GM12873 (cell line): Measurements from ENCODE around the gene SLCO4A1.

Experiments used
- TF ChIP-seq, protein P1 (sequence below): IDR thresholded peaks from 2 replicates; pipeline ENCODE4 v1.5.1; 2012; ENCODE audit warnings: low read depth, mild to moderate bottlenecking, moderate library complexity, low read length, control low read depth; ENCODE audit not compliant: insufficient read depth; ENCODE audit errors: missing control alignments

The SLCO4A1 gene

DNA sequence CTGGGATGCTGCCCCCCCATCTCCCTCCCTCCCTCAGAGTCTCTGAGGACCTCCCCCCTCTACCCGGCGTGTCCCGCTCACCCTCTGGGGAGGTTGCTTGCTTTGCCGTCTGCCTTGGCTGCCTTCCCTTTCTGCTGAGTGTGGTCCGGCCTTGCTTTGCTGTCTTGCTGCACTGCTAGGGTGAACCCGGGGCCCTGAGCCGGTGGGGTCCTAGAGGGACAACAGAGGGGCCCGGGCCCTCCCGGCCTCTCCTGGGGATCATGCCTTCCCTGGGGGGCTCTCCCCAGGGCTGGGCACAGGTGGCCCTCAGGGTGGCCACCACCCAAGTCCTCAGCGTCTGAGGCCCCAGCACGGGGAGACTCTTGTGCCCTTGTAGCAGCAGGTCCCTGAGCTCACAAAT, 19.3 kb downstream of the SLCO4A1 start:
- TF ChIP-seq, protein P1, sequence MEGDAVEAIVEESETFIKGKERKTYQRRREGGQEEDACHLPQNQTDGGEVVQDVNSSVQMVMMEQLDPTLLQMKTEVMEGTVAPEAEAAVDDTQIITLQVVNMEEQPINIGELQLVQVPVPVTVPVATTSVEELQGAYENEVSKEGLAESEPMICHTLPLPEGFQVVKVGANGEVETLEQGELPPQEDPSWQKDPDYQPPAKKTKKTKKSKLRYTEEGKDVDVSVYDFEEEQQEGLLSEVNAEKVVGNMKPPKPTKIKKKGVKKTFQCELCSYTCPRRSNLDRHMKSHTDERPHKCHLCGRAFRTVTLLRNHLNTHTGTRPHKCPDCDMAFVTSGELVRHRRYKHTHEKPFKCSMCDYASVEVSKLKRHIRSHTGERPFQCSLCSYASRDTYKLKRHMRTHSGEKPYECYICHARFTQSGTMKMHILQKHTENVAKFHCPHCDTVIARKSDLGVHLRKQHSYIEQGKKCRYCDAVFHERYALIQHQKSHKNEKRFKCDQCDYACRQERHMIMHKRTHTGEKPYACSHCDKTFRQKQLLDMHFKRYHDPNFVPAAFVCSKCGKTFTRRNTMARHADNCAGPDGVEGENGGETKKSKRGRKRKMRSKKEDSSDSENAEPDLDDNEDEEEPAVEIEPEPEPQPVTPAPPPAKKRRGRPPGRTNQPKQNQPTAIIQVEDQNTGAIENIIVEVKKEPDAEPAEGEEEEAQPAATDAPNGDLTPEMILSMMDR = no peak

DNA sequence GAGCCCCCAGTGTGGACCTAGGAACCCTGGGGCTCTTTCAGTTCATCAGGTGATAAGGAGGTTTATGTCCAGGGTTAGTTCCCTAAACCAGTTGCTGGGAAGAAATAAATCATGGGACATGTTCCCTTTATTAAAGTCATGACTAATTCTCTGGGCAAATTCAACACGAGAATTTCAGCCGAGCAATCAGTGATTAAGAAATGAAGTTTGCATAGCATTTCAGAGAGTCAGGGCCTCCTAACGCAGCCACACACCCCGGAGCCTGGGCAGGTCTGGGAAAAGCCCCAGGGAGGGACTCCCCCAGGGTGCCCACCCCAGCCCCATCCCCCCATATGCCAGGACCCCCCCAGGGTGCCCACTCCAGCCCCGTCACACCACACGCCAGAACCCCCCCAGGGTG, 20.1 kb downstream of the SLCO4A1 start:
- TF ChIP-seq, protein P1 = no peak

DNA sequence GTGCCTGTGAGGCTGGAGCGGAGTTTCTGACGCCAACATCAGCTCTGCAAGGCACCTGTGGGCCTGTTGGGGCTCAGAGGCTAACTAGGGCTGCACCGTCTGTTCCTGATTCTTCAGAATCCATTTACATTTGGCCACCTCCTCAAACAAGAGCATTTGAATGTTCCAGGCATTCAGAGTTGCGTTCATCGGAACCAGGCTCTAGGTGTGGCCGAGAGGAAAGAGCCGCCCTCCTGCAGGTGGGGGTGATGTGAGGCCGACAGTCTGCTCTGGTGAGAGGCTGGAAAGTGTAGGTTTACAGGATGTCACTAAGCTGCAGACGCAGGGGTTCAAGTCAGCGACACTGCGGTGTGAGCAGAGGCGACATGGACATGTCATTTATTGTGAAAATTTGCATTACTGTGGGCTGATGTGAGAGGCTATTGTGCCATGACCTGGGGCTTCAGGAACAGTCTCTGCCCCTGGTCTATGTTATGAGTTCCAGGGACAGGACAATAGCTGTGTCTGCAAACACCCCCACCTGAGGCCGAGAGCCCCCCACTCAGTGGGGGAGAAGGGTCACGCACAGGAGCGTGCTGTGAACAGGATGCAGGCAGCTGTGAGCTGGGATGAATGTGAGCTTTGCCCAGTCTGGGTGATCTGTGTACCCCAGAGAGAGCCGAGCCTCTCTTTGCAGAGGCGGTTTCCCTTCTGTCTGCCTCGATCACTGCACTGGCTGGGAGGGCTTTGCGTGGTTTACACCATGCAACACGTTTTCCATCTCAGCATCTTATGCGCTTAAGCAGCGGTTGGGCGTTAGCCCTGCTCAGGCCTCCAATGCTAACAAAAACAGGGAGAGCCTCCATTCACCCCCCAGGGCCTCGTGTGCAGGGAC, 21.1 kb downstream of the SLCO4A1 start:
- TF ChIP-seq, protein P1 = no peak

DNA sequence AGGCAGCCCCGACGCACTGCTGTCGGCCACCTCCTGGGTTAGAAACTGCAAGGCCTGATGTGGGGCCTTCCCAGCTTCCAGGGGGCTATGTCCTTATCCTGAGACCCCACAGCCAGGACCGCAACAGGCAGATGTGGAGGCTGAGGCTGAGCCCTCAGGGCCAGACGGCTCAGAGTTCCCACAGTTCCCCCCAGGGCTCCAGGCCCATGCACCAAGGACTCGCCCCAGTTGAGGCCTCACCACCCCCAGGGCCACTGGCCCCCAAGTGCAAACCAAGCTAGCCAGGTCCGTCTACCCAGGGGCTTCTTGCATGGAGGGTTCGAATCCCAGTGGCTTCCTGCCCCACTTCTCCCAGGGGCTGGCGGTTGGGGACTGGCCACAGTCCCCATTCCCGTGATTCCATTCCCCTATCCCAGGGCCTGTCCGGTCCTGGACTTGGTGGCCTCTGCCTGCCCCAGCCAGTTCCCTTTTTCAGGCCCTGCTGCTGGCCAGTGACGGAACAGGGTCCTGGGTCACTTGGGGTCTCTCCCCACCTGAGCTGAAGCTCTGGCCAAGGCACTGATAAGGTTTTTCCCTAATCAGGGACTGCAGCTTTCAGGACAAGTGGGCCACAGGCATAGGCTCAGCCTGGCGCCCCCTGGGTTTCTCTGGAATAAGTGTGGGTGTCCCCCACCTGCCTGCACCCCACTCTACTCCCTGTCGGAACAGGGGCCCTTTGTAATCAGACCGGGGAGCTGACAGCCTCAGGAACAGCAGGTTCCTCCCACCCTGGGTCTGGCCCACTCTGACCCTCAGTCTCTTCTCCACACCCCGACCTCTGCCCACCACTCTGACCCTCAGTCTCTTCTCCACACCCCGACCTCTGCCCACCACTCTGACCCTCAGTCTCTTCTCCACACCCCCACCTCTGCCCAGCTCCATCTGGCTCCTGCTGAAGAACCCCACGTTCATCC, 22.0 kb downstream of the SLCO4A1 start:
- TF ChIP-seq, protein P1 = no peak

DNA sequence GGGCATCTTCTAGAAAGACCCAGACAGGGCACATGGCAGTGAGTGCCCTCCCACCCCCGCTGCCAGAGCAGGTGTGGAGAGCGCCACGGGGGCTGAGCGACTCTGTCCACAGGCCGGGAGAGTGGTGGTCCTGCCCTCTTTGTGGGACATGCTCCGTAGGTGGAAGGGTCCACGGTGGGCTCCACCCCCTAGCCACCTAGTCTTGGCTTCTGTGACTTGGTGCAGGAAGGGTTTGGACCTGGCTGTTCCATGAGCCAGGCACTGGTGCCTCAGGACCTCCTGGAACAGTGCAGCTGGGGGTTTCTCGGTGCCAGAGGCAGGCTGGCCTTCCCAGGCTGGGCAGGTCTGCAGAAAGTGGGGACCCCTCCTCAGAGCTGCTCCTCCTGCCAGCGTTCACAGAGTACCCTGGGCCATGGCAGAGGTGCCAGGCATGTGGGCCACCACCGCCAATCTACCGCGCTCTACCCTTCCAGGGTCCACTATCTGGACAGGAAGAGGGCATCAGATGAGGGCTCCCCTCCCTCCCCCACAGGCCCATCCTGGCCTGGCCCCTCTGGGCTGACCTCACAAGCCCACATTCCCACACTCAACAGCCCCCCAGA, 23.0 kb downstream of the SLCO4A1 start:
- TF ChIP-seq, protein P1 = no peak

DNA sequence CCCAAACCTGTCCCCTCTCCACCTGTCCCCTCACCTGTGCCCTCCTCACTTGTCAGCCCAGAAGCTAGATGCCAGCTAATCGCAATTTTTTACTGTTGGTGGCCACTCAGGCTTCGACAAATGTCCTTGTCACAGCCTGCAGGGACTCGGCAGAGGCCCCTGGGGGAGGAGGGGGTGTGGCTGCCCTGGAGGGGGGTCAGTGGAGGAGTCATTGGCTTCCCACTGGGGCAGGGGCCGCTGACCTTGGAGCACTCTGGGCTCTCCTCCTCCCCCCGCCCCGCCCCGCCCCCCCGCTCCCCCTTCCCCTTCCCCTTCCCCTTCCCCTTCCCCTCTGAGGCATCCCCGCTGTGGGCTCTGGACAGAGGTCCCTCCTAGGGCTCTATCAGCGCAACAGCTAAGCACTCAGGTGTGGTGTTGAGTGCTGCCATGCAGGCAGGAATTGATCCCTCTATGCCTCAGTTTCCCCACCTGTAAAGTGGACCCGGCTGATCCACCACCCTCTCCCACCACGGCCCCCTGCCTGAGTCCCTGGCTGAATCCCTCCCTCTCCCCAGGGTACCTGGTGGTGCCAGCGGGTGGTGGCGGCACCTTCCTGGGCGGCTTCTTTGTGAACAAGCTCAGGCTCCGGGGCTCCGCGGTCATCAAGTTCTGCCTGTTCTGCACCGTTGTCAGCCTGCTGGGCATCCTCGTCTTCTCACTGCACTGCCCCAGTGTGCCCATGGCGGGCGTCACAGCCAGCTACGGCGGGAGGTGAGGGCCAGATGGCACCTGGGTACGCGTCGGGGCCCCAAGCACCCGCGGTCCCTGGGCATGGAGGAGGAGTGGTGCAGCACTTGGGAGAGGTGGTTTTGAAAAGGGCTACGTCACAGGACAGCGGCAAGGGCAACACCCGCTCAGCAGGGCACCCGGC, 23.8 kb downstream of the SLCO4A1 start:
- TF ChIP-seq, protein P1 = no peak
